GM12891 (cell line): Measurements from ENCODE around the gene RPEL1.

ENCODE experiments used
- PAX5 ChIP-seq: IDR thresholded peaks from 2 replicates; pipeline ENCODE4 v1.6.1; 2011; ENCODE audit warnings: low read length, moderate library complexity, mild to moderate bottlenecking; ENCODE audit not compliant: insufficient read depth, severe bottlenecking
- POLR2A ChIP-seq: IDR thresholded peaks from 2 replicates; pipeline ENCODE4 v1.6.1; 2011; ENCODE audit warnings: low read depth, low read length, control low read depth
- POLR2AphosphoS5 ChIP-seq: IDR thresholded peaks from 2 replicates; pipeline ENCODE4 v1.6.1; 2011; ENCODE audit warnings: low read depth, low read length, control low read depth
- SPI1 ChIP-seq: IDR thresholded peaks from 2 replicates; pipeline ENCODE4 v1.6.1; 2011; ENCODE audit warnings: low read depth, low read length, control low read depth
- TAF1 ChIP-seq: IDR thresholded peaks from 2 replicates; pipeline ENCODE4 v1.6.1; 2011; ENCODE audit warnings: low read depth, low read length, control low read depth

GRCh38 chr10:103238506-103239252 is 7.0 kb upstream of the RPEL1 start:
- no peak for TF ChIP-seq POLR2AphosphoS5
- no peak for TF ChIP-seq POLR2A
- no peak for TF ChIP-seq SPI1
- TF ChIP-seq TAF1, result no peak
- TF ChIP-seq PAX5, result no peak
